GM12878 (cell line): ENCODE data around the gene PROCA1. TPM values are rescaled to one million over a fixed set of nuclear protein-coding genes. Genes with fewer than 3 reads are reported as not detected.

Experiments used
- ATAC-seq: fragments of 200-7000 bp; cut with Tn5 transposase; 3 replicates; pipeline ENCODE4 v1.9.1; 2020; ENCODE audit warnings: mild to moderate bottlenecking, moderate library complexity
- BruUV-seq: library from RNA; stranded (reverse); fragments of 400-500 nt; replicated peaks from 2 replicates; lab custom pipeline; 2021; lab: Mats Ljungman, UMichigan
- CTCF ChIA-PET: fragments of 300-600 bp; sonication (Branson Sonifier 250); formaldehyde crosslinking; extraction: SDS; loops from one replicate; lab custom pipeline; 2021; ENCODE audit warnings: inconsistent platforms; lab: Yijun Ruan, JAX
- POLR2A ChIA-PET: fragments of 350-600 bp; formaldehyde crosslinking; extraction: SDS; loops from one replicate; lab custom pipeline; 2021; ENCODE audit warnings: inconsistent platforms; lab: Charles Lee
- RAD21 ChIA-PET: fragments of 300-600 bp; sonication (Branson Sonifier 250); formaldehyde crosslinking; loops from one replicate; lab custom pipeline; 2023; ENCODE audit warnings: antibody characterized with exemption; ENCODE audit not compliant: unreplicated experiment; lab: Charles Lee
- SMC1A ChIA-PET: fragments of 300-600 bp; sonication (Branson Sonifier 250); formaldehyde crosslinking; loops from one replicate; lab custom pipeline; 2023; ENCODE audit not compliant: unreplicated experiment, uncharacterized antibody; lab: Charles Lee
- DNase-seq: peaks from one replicate; pipeline ENCODE4 v3.0.0-alpha.2; 2011; ENCODE audit warnings: low read depth, low spot score
- FAIRE-seq: peaks from 3 replicates; lab custom pipeline; 2011; peaks lifted over from hg19 to GRCh38; lab: Jason Lieb, UNC
- H2AFZ ChIP-seq: 2 replicates; pipeline ENCODE4 v1.6.0; 2011; ENCODE audit warnings: low read depth, low read length, control low read depth; ENCODE audit not compliant: control insufficient read depth
- H3K27ac ChIP-seq: 2 replicates; pipeline ENCODE4 v1.5.1; 2011; ENCODE audit warnings: control low read depth; ENCODE audit not compliant: control insufficient read depth, insufficient read depth
- H3K27me3 ChIP-seq, 2 experiments: replicated peaks in 1 of 2; 2 replicates each; pipeline versions ENCODE4 v1.6.0 to v1.6.1; 2011; ENCODE audit warnings: low read length in 1 of 2; ENCODE audit not compliant: control insufficient read depth in 2 of 2, insufficient read depth in 2 of 2
- H3K36me3 ChIP-seq, 2 experiments: 2 replicates each; pipeline ENCODE4 v1.5.1; 2011; ENCODE audit warnings: low read length in 1 of 2; ENCODE audit not compliant: control insufficient read depth in 2 of 2, insufficient read depth in 2 of 2
- H3K4me1 ChIP-seq: 2 replicates; pipeline ENCODE4 v1.6.1; 2011; ENCODE audit warnings: mild to moderate bottlenecking, low read length, moderate library complexity, mixed read lengths; ENCODE audit not compliant: control insufficient read depth, insufficient read depth
- H3K4me2 ChIP-seq: 2 replicates; pipeline ENCODE4 v1.6.0; 2011; ENCODE audit warnings: control low read depth; ENCODE audit not compliant: control insufficient read depth, insufficient read depth
- H3K4me3 ChIP-seq: fragments of 200-600 bp; sonication (generic); 2 replicates; pipeline ENCODE4 v1.5.1; 2016
- H3K79me2 ChIP-seq: 2 replicates; pipeline ENCODE4 v1.6.0; 2011; ENCODE audit warnings: low read length; ENCODE audit not compliant: control insufficient read depth, insufficient read depth
- H3K9ac ChIP-seq: 2 replicates; pipeline ENCODE4 v1.8.0; 2011; ENCODE audit warnings: low read length, control low read depth, mixed read lengths; ENCODE audit not compliant: control insufficient read depth, insufficient read depth
- H3K9me3 ChIP-seq: replicated peaks from 3 replicates; pipeline ENCODE4 v1.5.1; 2011; ENCODE audit warnings: mild to moderate bottlenecking, low read length; ENCODE audit not compliant: control insufficient read depth, insufficient read depth
- H4K20me1 ChIP-seq: 2 replicates; pipeline ENCODE4 v1.6.0; 2011; ENCODE audit not compliant: control insufficient read depth, insufficient read depth
- BMI1 ChIP-seq: fragments of 450-650 bp; IDR thresholded peaks from 2 replicates; pipeline ENCODE4 v1.6.1; 2016; ENCODE audit warnings: mild to moderate bottlenecking, moderate library complexity, borderline replicate concordance
- CBFB ChIP-seq: IDR thresholded peaks from 2 replicates; pipeline ENCODE4 v1.6.1; 2016; ENCODE audit warnings: antibody characterized with exemption, low read depth
- CHD4 ChIP-seq: fragments of 200-600 bp; sonication (generic); IDR thresholded peaks from 2 replicates; pipeline ENCODE4 v1.6.1; 2016; ENCODE audit warnings: mild to moderate bottlenecking
- DPF2 ChIP-seq: fragments of 450-650 bp; IDR thresholded peaks from 2 replicates; pipeline ENCODE4 v1.6.1; 2017; ENCODE audit warnings: mild to moderate bottlenecking
- EP300 ChIP-seq, 2 experiments: fragments of 150-350 bp in 1 of 2; IDR thresholded peaks; 2 replicates each; pipeline ENCODE4 v1.6.1; 2011 to 2012; ENCODE audit warnings: low read depth in 2 of 2, low read length in 2 of 2, borderline replicate concordance in 1 of 2, improper control_type of control experiment in 1 of 2, inconsistent platforms in 1 of 2; ENCODE audit not compliant: control insufficient read depth in 1 of 2
- HDGF ChIP-seq: fragments of 450-650 bp; IDR thresholded peaks from 2 replicates; pipeline ENCODE4 v1.6.1; 2016; ENCODE audit warnings: antibody characterized with exemption
- IRF4 ChIP-seq: IDR thresholded peaks from 2 replicates; pipeline ENCODE4 v1.6.1; 2011; ENCODE audit warnings: low read depth, low read length
- KLF5 ChIP-seq: fragments of 450-650 bp; IDR thresholded peaks from 2 replicates; pipeline ENCODE4 v1.6.1; 2014; ENCODE audit warnings: mild to moderate bottlenecking; ENCODE audit not compliant: partially characterized antibody
- MTA3 ChIP-seq: IDR thresholded peaks from 2 replicates; pipeline ENCODE4 v1.6.1; 2012; ENCODE audit warnings: low read length, inconsistent platforms, borderline replicate concordance
- PAX8 ChIP-seq: fragments of 450-650 bp; IDR thresholded peaks from 2 replicates; pipeline ENCODE4 v1.6.1; 2017; ENCODE audit warnings: mild to moderate bottlenecking, moderate library complexity
- SMARCA5 ChIP-seq: fragments of 450-650 bp; IDR thresholded peaks from 2 replicates; pipeline ENCODE4 v1.6.1; 2017; ENCODE audit warnings: mild to moderate bottlenecking
- SPI1 ChIP-seq: IDR thresholded peaks from 2 replicates; pipeline ENCODE4 v1.6.1; 2011; ENCODE audit warnings: low read depth, mild to moderate bottlenecking, low read length, moderate library complexity, borderline replicate concordance; ENCODE audit not compliant: insufficient read depth
- SRF ChIP-seq, 2 experiments: IDR thresholded peaks; 2 replicates each; pipeline ENCODE4 v1.6.1; 2011; ENCODE audit warnings: low read depth in 2 of 2, low read length in 2 of 2, mild to moderate bottlenecking in 1 of 2, moderate library complexity in 1 of 2
- STAT1 ChIP-seq: fragments of 450-650 bp; conservative IDR thresholded peaks from 2 replicates; pipeline ENCODE4 v1.6.1; 2014; ENCODE audit warnings: antibody characterized with exemption, mild to moderate bottlenecking
- TCF12 ChIP-seq: IDR thresholded peaks from 2 replicates; pipeline ENCODE4 v1.6.1; 2011; ENCODE audit warnings: low read depth, mild to moderate bottlenecking, low read length
- TCF7 ChIP-seq: IDR thresholded peaks from 2 replicates; pipeline ENCODE4 v1.6.1; 2014; ENCODE audit warnings: antibody characterized with exemption, borderline replicate concordance
- ZNF274 ChIP-seq: IDR thresholded peaks from one replicate; pipeline ENCODE4 v1.8.0; 2011; ENCODE audit not compliant: insufficient read length, insufficient read depth
- WGBS: methylation state at CpG from one replicate; pipeline ENCODE4 v1.1.6; 2016; ENCODE audit warnings: low lambda C conversion rate; ENCODE audit not compliant: insufficient replicate concordance, insufficient coverage; ENCODE audit errors: missing lambda C conversion rate; 5-methylcytosine and 5-hydroxymethylcytosine counted together
- in situ Hi-C: fragments of 300-500 bp; cut with MboI; formaldehyde crosslinking; loops from 9 replicates; pipeline ENCODE4 v1.14.3; 2018; ENCODE audit warnings: mixed read lengths
- intact Hi-C: fragments of 100-400 bp; cut with micrococcal nuclease; formaldehyde crosslinking; loops from one replicate; pipeline ENCODE4 v1.14.2; 2022; ENCODE audit not compliant: unreplicated experiment
- polyA plus RNA-seq, 11 experiments: library from polyadenylated mRNA; depleted of rRNA in 4 of 11; unstranded in 6 of 11; stranded (reverse) in 5 of 11; fragments of >200 nt; fragmentation: Nextera tagmentation in 4 of 11; fragmentation: Illumina TruSeq in 1 of 11; extraction: Ambion mirVana in 4 of 11; extraction: Trizol in 1 of 11; gene quantifications; 1 replicate in 1 of 11; 2 replicates in 10 of 11; pipeline versions ENCODE4 v1.2.1 to v1.2.3, GENCODE V29; 2011 to 2016; ENCODE audit warnings: inconsistent platforms in 2 of 11, missing spikeins in 2 of 11, low read depth in 1 of 11
- total RNA-seq, 4 experiments: library from RNA; depleted of rRNA in 3 of 4; stranded (reverse); fragments of >200 nt in 3 of 4; fragmentation: Illumina TruSeq in 1 of 4; extraction: Trizol in 1 of 4; gene quantifications; 2 replicates each; pipeline versions ENCODE4 v1.2.1 to v1.2.3, GENCODE V29; 2013 to 2021
- TF ChIP-seq, protein P1 (sequence below): fragments of 450-650 bp; conservative IDR thresholded peaks from 2 replicates; pipeline ENCODE4 v1.6.1; 2017; ENCODE audit warnings: mild to moderate bottlenecking, moderate library complexity
- TF ChIP-seq, protein P2 (sequence below): fragments of 450-650 bp; IDR thresholded peaks from 2 replicates; pipeline ENCODE4 v1.6.1; 2017; ENCODE audit warnings: mild to moderate bottlenecking

Gene PROCA1
- total and polyA plus RNA-seq, 10 of the 15 experiments (the other 5 are each of a cell fraction or from before 2014, with no cell fraction given): 0.35 to 4.8 (median 1.4) TPM

DNA sequence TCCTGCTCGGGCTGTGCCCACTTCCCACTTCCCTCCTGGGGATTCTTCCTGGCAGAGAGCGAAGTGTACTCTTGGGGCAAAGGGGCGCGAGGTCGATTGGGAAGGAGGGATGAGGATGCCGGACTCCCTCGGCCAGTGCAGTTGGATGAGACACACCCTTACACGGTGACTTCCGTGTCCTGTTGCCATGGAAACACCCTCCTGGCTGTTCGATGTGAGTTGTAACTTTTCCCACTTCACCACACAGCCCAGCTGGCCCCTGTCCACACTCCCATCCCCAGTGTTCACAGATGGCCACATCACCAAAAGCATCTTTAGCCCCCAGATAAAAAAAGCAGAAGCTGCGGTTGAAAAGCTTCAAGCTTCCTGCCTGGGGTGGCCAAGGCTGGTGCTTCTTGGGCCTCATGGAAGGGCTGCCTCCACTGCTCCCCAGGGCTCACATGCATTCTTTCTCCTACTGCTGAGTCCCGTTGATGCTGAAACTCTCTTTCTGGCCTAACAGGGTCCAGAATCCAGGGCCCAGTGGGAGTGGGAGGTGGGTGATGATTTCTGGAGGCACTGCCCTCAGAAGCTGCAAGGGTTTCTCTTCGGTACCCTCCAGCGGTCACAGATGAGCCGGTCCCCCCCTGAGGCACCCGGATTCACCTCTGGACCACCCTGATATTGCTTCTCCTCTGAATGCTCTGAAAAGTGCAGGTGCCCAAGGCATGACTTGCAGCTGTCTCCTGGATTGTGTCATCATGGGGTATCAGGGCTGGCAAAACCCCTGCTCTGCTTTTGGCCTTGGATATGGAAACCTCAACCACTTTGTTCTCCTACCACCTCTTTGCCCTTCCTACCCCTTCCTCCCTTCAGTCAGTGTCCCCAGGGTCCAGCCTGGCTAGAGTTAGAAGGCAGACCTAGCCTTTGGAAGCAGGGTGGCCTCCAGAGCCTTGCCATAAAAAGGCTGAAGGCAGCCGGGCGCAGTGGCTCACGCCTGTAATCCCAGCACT is 30.0 kb upstream of the PROCA1 start:
- peaks cover 8% of the 10 kb centered on the region for H4K20me1 ChIP-seq
- DNase-seq: no peak
- in situ Hi-C loops (loop anchor here (25.0 kb wide), 1 partner anchor 1279 kb away; the partner anchor contains the start of gene KSR1), intact Hi-C loops (no loop called here)
- peak overlapping the region; percentile 49; the same call in 1 of the 2 replicates for H3K9ac ChIP-seq
- peak overlapping the region; percentile 50; the same call in 1 of the 2 replicates for H3K4me3 ChIP-seq
- 22% methylated on average over 19 of the region's 19 CpGs for WGBS
- no peak overlapping the region for H2AFZ ChIP-seq
- peaks cover 6% of the 10 kb centered on the region; the same call in 2 of the 3 replicates for H3K9me3 ChIP-seq
- ATAC-seq: peak; percentile 10
- ChIA-PET SMC1A (interaction anchor here (0.8 to 17.8 kb wide), 6 partner anchors 8 to 22 kb away, joined by 4 to 326 read pairs (median 6); partner anchors contain the start of genes NEK8, RPL23A and TLCD1), CTCF (interaction anchor here (1.0 to 7.4 kb wide), 6 partner anchors 9 to 161 kb away, joined by 4 to 95 read pairs (median 6); partner anchors contain the start of genes NEK8 and TLCD1), POLR2A (interaction anchor here (1.0 to 15.2 kb wide), 6 partner anchors 8 to 210 kb away, joined by 3 to 485 read pairs (median 6); partner anchors contain the start of genes NEK8, PHF12, RPL23A and TLCD1), RAD21 (interaction anchor here (0.6 to 17.4 kb wide), 6 partner anchors 15 to 152 kb away, joined by 3 to 375 read pairs (median 6); partner anchors contain the start of genes NEK8, RPL23A and TLCD1)
- no peak for FAIRE-seq
- BruUV-seq: no TSS peak
- peaks cover 61% of the 10 kb centered on the region for H3K79me2 ChIP-seq
- no peaks in the 10 kb centered on the region for H3K27me3 ChIP-seq
- peak overlapping the region; percentile 70 for H3K4me2 ChIP-seq
- H3K36me3 ChIP-seq: peaks cover 0 to 10% of the 10 kb centered on the region in 2 experiments; a peak in 3 of 4 replicates
- H3K4me1 ChIP-seq: peaks cover 69% of the 10 kb centered on the region
- peak overlapping the region; percentile 96 for H3K27ac ChIP-seq
- TF ChIP-seq KLF5 (no peak), SPI1 (peak; percentile 73; the same call in 1 of the 2 replicates), SMARCA5 (no peak), SRF (IDR thresholded peaks at IDR 0.05; ENCODE audit: low read depth in 2 of 2, low read length in 2 of 2) (peak in 1 of 2 experiments; percentile 60; a peak in 1 of 4 replicates), STAT1 (no peak), TCF7 (no peak), MTA3 (no peak), BMI1 (peak; percentile 97), TCF12 (peak; percentile 82), EP300 (IDR thresholded peaks at IDR 0.05; ENCODE audit: borderline replicate concordance in 1 of 2, control insufficient read depth in 1 of 2, low read depth in 2 of 2, low read length in 2 of 2) (0 out of 4 replicates have a peak, but pooled peaks of 1 of the 2 experiments have one; percentile 27), CBFB (peak; percentile 67; the same call in 1 of the 2 replicates), HDGF (0 out of 2 replicates have a peak, but pooled peaks have one; percentile 36), ZNF274 (no peak), PAX8 (no peak), DPF2 (peak; percentile 80), CHD4 (no peak), IRF4 (no peak)
- TF ChIP-seq, protein P1, sequence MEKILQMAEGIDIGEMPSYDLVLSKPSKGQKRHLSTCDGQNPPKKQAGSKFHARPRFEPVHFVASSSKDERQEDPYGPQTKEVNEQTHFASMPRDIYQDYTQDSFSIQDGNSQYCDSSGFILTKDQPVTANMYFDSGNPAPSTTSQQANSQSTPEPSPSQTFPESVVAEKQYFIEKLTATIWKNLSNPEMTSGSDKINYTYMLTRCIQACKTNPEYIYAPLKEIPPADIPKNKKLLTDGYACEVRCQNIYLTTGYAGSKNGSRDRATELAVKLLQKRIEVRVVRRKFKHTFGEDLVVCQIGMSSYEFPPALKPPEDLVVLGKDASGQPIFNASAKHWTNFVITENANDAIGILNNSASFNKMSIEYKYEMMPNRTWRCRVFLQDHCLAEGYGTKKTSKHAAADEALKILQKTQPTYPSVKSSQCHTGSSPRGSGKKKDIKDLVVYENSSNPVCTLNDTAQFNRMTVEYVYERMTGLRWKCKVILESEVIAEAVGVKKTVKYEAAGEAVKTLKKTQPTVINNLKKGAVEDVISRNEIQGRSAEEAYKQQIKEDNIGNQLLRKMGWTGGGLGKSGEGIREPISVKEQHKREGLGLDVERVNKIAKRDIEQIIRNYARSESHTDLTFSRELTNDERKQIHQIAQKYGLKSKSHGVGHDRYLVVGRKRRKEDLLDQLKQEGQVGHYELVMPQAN: no peak
- TF ChIP-seq, protein P2, sequence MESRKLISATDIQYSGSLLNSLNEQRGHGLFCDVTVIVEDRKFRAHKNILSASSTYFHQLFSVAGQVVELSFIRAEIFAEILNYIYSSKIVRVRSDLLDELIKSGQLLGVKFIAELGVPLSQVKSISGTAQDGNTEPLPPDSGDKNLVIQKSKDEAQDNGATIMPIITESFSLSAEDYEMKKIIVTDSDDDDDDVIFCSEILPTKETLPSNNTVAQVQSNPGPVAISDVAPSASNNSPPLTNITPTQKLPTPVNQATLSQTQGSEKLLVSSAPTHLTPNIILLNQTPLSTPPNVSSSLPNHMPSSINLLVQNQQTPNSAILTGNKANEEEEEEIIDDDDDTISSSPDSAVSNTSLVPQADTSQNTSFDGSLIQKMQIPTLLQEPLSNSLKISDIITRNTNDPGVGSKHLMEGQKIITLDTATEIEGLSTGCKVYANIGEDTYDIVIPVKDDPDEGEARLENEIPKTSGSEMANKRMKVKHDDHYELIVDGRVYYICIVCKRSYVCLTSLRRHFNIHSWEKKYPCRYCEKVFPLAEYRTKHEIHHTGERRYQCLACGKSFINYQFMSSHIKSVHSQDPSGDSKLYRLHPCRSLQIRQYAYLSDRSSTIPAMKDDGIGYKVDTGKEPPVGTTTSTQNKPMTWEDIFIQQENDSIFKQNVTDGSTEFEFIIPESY: no peak
